Gastroesophageal sphincter (tissue), 3 donors: ENCODE measurements around the gene HBZ.

ENCODE experiments used
- CTCF ChIP-seq, 4 experiments: fragments of 200-600 bp in 2 of 4; fragments of 450-650 bp in 2 of 4; sonication (generic) in 1 of 4; IDR thresholded peaks; one replicate each; pipeline ENCODE4 v1.5.1; 2017 to 2019; ENCODE audit warnings: antibody characterized with exemption in 4 of 4, mild to moderate bottlenecking in 2 of 4, moderate library complexity in 2 of 4
- EP300 ChIP-seq: sonication (generic); formaldehyde crosslinking; IDR thresholded peaks from one replicate; pipeline ENCODE4 v1.6.1; 2017; ENCODE audit warnings: antibody characterized with exemption, mild to moderate bottlenecking

DNA sequence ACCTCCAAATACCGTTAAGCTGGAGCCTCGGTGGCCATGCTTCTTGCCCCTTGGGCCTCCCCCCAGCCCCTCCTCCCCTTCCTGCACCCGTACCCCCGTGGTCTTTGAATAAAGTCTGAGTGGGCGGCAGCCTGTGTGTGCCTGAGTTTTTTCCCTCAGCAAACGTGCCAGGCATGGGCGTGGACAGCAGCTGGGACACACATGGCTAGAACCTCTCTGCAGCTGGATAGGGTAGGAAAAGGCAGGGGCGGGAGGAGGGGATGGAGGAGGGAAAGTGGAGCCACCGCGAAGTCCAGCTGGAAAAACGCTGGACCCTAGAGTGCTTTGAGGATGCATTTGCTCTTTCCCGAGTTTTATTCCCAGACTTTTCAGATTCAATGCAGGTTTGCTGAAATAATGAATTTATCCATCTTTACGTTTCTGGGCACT, 25.0 kb downstream of the HBZ start:
- TF ChIP-seq CTCF (IDR thresholded peaks at IDR 0.05) (no peak), EP300 (no peak)
